Measurements from ENCODE around the gene TLL1. TPM values are rescaled to one million over a fixed set of nuclear protein-coding genes. Genes with fewer than 3 reads are reported as not detected.

Gene TLL1
- total RNA-seq, 1 experiment from 2014 or later: not detected

- no peak overlapping the region for H3K9ac ChIP-seq (ENCODE audit: extremely low read depth, insufficient read length, low read length)
- H3K36me3 Mint-ChIP-seq (ENCODE audit: insufficient read depth in 1 of 3, low read depth in 3 of 3): no peaks in the 10 kb centered on the region
- no peak overlapping the region for H3K27ac ChIP-seq (ENCODE audit: insufficient read length, low read depth, low read length)
- H3K23ac ChIP-seq (ENCODE audit: insufficient read length, low read depth, low read length): no peak overlapping the region
- no peaks in the 10 kb centered on the region for H3K9me3 ChIP-seq (ENCODE audit: control insufficient read depth, low read depth, low read length)
- no CpG with 5 or more reads among the region's 7 CpGs for WGBS (ENCODE audit: extremely low coverage, insufficient read length, low lambda C conversion rate)
- H3K4ac ChIP-seq (ENCODE audit: low read depth, low read length): no peak overlapping the region
- H2AK5ac ChIP-seq (ENCODE audit: insufficient read length, low read length): no peak overlapping the region
- H2BK120ac ChIP-seq (ENCODE audit: low read depth, low read length, poor library complexity, severe bottlenecking): no peak overlapping the region
- H3T11ph ChIP-seq (ENCODE audit: low read length): no peak overlapping the region
- no peak overlapping the region for H2BK5ac ChIP-seq (ENCODE audit: insufficient read length, low read length)
- H4K8ac ChIP-seq (replicated peaks; ENCODE audit: insufficient read length, low read depth, low read length): no peak overlapping the region
- H3K27ac Mint-ChIP-seq: no peak overlapping the region; a peak in 1 of 7 replicates
- no peaks in the 10 kb centered on the region for H3K9me3 Mint-ChIP-seq
- no peaks in the 10 kb centered on the region for H4K20me1 ChIP-seq (ENCODE audit: control insufficient read depth, insufficient read depth, insufficient read length)
- TF ChIP-seq, protein P1, sequence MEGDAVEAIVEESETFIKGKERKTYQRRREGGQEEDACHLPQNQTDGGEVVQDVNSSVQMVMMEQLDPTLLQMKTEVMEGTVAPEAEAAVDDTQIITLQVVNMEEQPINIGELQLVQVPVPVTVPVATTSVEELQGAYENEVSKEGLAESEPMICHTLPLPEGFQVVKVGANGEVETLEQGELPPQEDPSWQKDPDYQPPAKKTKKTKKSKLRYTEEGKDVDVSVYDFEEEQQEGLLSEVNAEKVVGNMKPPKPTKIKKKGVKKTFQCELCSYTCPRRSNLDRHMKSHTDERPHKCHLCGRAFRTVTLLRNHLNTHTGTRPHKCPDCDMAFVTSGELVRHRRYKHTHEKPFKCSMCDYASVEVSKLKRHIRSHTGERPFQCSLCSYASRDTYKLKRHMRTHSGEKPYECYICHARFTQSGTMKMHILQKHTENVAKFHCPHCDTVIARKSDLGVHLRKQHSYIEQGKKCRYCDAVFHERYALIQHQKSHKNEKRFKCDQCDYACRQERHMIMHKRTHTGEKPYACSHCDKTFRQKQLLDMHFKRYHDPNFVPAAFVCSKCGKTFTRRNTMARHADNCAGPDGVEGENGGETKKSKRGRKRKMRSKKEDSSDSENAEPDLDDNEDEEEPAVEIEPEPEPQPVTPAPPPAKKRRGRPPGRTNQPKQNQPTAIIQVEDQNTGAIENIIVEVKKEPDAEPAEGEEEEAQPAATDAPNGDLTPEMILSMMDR (conservative IDR thresholded peaks at IDR 0.05): no peak
- H3K4me1 ChIP-seq (ENCODE audit: insufficient read depth, low read length): no peaks in the 10 kb centered on the region
- H3K27me3 Mint-ChIP-seq (ENCODE audit: low read depth): no peaks in the 10 kb centered on the region
- no peak overlapping the region for H3K56ac ChIP-seq (ENCODE audit: insufficient read length, low read depth, low read length)
- H2BK15ac ChIP-seq (ENCODE audit: low read depth, low read length): no peak overlapping the region
- H3K18ac ChIP-seq (ENCODE audit: insufficient read length, low read depth, low read length): no peak overlapping the region
- no peak overlapping the region for H3K4me3 Mint-ChIP-seq
- no peak for DNase-seq
- H2AFZ ChIP-seq (ENCODE audit: low read length): no peak overlapping the region
- H4K5ac ChIP-seq (ENCODE audit: insufficient read length, low read depth, low read length): no peak overlapping the region
- 0 out of 4 replicates have a peak, but pooled peaks cover 0 to 4% of the 10 kb centered on the region in 2 experiments for H3K4me1 Mint-ChIP-seq
- no peaks in the 10 kb centered on the region for H3K23me2 ChIP-seq (ENCODE audit: insufficient read length, low read depth, low read length, poor library complexity, severe bottlenecking)
- no peak overlapping the region for H3K14ac ChIP-seq (ENCODE audit: insufficient read depth, low read length)
- H4K91ac ChIP-seq (ENCODE audit: insufficient read length, low read depth, low read length): no peak overlapping the region
- no peaks in the 10 kb centered on the region for H3K79me1 ChIP-seq (ENCODE audit: insufficient read depth, low read depth, low read length, poor library complexity, severe bottlenecking)
- H2BK12ac ChIP-seq (ENCODE audit: insufficient read length, low read depth, low read length): no peak overlapping the region
- no peak overlapping the region for H2BK20ac ChIP-seq (ENCODE audit: low read depth, low read length, poor library complexity, severe bottlenecking)
- no peaks in the 10 kb centered on the region for H3K79me2 ChIP-seq (ENCODE audit: insufficient read depth, low read length)
- no peaks in the 10 kb centered on the region for H3K27me3 ChIP-seq (ENCODE audit: insufficient read depth, low read length)
- no peak overlapping the region for H3K4me2 ChIP-seq (ENCODE audit: insufficient read depth, insufficient read length, low read length)
These were observed 28.9 kb upstream of the TLL1 start for GRCh38 chr4:165844161-165844560.
